CD4-positive, CD25-positive, alpha-beta regulatory T cell (primary cell): ENCODE measurements around the gene AEBP1. TPM values are rescaled to one million over a fixed set of nuclear protein-coding genes. Genes with fewer than 3 reads are reported as not detected.

ENCODE experiments used
- ATAC-seq, 2 donors: fragments of 150-1000 bp; cut with Tn5 transposase; one replicate each; pipeline ENCODE4 v1.10.0; 2021; ENCODE audit warnings: low read depth in 2 of 2, moderate number of reproducible peaks in 2 of 2, moderate library complexity in 1 of 2
- DNase-seq, 3 donors: peaks; one replicate each; pipeline versions ENCODE4 v3.0.0 to v3.0.0-alpha.2; 2012 to 2022; ENCODE audit warnings: mixed read lengths in 1 of 3
- H3K27ac ChIP-seq: one replicate; pipeline ENCODE4 v1.7.0; 2013; ENCODE audit warnings: mild to moderate bottlenecking, low read length; ENCODE audit not compliant: insufficient read depth, poor library complexity, severe bottlenecking
- H3K27me3 ChIP-seq: one replicate; pipeline ENCODE4 v1.7.0; 2013; ENCODE audit warnings: low read length; ENCODE audit not compliant: control insufficient read depth, insufficient read depth
- H3K36me3 ChIP-seq: one replicate; pipeline ENCODE4 v1.7.0; 2013; ENCODE audit warnings: mild to moderate bottlenecking, low read length, moderate library complexity; ENCODE audit not compliant: control insufficient read depth, insufficient read depth
- H3K4me1 ChIP-seq: 2 replicates; pipeline ENCODE4 v1.7.0; 2013; ENCODE audit warnings: mild to moderate bottlenecking, low read length; ENCODE audit not compliant: insufficient read depth, control insufficient read depth, poor library complexity, severe bottlenecking
- H3K4me3 ChIP-seq: one replicate; pipeline ENCODE4 v1.7.0; 2013; ENCODE audit warnings: low read depth, mild to moderate bottlenecking, low read length, moderate library complexity
- H3K9me3 ChIP-seq, 2 experiments: 1 replicate in 1 of 2; 2 replicates in 1 of 2; pipeline ENCODE4 v1.7.0; 2013; ENCODE audit warnings: low read length in 2 of 2, mild to moderate bottlenecking in 1 of 2, moderate library complexity in 1 of 2; ENCODE audit not compliant: control insufficient read depth in 2 of 2
- H3K27ac Mint-ChIP-seq, 3 donors: one replicate each; pipeline ENCODE4 v1.8.0; 2020 to 2022; ENCODE audit warnings: mild to moderate bottlenecking in 3 of 3, mixed read lengths in 3 of 3, moderate library complexity in 2 of 3
- H3K27me3 Mint-ChIP-seq: one replicate; pipeline ENCODE4 v1.8.0; 2022; ENCODE audit warnings: mild to moderate bottlenecking, mixed read lengths
- H3K36me3 Mint-ChIP-seq: one replicate; pipeline ENCODE4 v1.8.0; 2020; ENCODE audit warnings: mixed read lengths
- H3K4me1 Mint-ChIP-seq, 4 donors: one replicate each; pipeline ENCODE4 v1.8.0; 2020 to 2022; ENCODE audit warnings: mixed read lengths in 4 of 4, mild to moderate bottlenecking in 1 of 4
- H3K4me3 Mint-ChIP-seq, 4 donors: one replicate each; pipeline ENCODE4 v1.8.0; 2020 to 2022; ENCODE audit warnings: mild to moderate bottlenecking in 4 of 4, mixed read lengths in 4 of 4, moderate library complexity in 3 of 4
- H3K9me3 Mint-ChIP-seq, 7 donors: one replicate each; pipeline ENCODE4 v1.8.0; 2020 to 2022; ENCODE audit warnings: mixed read lengths in 7 of 7, mild to moderate bottlenecking in 3 of 7, moderate library complexity in 2 of 7
- polyA plus RNA-seq, 4 donors: library from polyadenylated mRNA; unstranded; fragments of 300-500 nt; fragmentation: Illumina TruSeq; gene quantifications; one replicate each; pipeline ENCODE4 v1.2.3, GENCODE V29; 2021
- total RNA-seq: library from RNA; stranded (reverse); gene quantifications from one replicate; pipeline ENCODE4 v1.2.3, GENCODE V29; 2022

Gene AEBP1
- total and polyA plus RNA-seq, 5 donors from 2014 or later: 0.51 to 4.1 (median 0.98) TPM

DNA sequence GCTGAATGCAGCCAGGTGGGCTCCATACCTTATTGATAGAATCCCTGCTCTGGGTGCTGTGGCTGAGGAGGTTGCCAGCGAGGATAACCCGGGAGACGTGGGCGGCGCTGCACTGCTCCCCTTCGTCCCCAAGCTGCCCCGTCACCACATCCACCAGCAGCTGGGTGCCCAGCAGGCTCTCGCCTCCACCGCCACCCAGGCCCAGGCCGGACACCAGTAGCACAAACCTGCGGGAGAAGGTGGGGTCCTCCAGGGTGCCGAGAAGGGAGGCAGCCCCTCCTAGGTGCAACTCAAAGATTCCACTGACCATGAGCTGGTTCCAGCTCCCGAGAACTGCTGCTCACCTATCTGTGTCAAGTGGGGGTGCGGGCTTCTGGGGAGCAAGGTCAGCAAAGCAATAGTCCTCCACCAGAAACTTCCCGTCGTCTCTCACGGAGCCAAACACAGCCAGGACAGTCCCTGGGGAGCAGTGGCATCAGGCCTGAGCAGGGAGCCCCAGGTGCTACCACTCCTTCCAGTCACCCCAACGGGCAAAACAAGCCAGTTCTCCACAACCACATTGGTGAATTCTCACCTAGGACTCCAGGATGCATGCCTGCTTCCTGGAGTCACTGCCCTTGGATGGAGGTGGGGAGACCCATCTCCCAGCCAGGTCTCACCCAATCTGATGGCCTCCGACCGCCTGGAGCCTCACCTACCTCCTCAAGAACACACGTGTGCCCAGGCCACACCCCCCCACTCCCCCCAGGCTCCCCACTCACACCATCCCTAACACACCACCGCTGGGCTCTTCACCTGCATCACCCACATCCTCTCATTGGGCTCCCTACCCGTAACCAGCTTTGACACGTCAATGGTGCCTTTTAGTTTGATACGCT lies 12.9 kb downstream of the AEBP1 start:
- no peak overlapping the region for H3K27ac ChIP-seq
- H3K9me3 ChIP-seq: no peaks in the 10 kb centered on the region
- H3K27ac Mint-ChIP-seq: peak overlapping the region in 1 of 3 donors; percentile 71
- H3K9me3 Mint-ChIP-seq: no peaks in the 10 kb centered on the region
- H3K27me3 Mint-ChIP-seq: no peaks in the 10 kb centered on the region
- H3K4me1 Mint-ChIP-seq: peaks cover 0 to 24% (median 4%) of the 10 kb centered on the region in 4 donors
- no peak for DNase-seq
- H3K36me3 Mint-ChIP-seq: peaks cover 24% of the 10 kb centered on the region
- peaks cover 22% of the 10 kb centered on the region for H3K36me3 ChIP-seq
- no peak for ATAC-seq
- H3K27me3 ChIP-seq: no peaks in the 10 kb centered on the region
- peaks cover under 1% of the 10 kb centered on the region for H3K4me1 ChIP-seq
- H3K4me3 ChIP-seq: no peak overlapping the region
- no peak overlapping the region for H3K4me3 Mint-ChIP-seq

DNA sequence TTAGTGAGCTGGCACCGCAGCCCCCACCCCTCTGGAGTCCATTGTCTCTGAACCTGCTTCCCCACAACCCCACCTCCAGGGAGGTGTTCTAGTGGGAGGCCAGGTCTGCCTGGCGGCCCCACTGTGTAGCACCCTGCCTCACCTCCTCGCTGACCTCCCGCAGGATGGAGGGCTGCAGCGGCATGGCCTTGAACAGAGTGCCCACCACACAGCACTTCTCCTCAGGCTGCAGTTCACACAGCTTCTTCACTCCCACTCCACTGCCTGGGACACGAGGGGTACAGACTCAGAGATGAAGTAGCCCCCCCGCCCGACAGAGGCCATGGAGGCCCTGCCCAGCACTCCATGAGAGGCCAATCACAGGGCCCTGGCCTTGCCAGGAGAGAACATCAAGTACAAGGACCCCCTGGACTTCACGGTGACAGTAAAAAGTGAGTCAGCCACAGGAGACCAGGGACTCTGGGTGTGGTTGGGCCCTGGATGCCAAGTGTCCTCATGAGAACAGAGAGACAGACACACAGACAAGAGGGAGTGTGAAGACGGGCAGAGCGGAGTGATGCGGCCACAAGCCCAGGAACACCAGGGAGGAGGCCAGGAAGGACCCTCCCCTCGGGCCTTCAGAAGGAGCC lies 13.8 kb downstream of the AEBP1 start:
- Mint-ChIP-seq H3K4me1 (peaks cover 5 to 32% (median 11%) of the 10 kb centered on the region in 4 donors), H3K4me3 (no peak overlapping the region), H3K36me3 (peaks cover 24% of the 10 kb centered on the region), H3K27ac (peak overlapping the region in 1 of 3 donors; percentile 67), H3K27me3 (no peaks in the 10 kb centered on the region), H3K9me3 (peaks cover 0 to 1% (median 0%) of the 10 kb centered on the region in 7 donors)
- DNase-seq (no peak), ATAC-seq (no peak)
- Histone ChIP-seq H3K9me3 (no peaks in the 10 kb centered on the region), H3K27me3 (no peaks in the 10 kb centered on the region), H3K36me3 (peaks cover 22% of the 10 kb centered on the region), H3K4me1 (peaks cover 9% of the 10 kb centered on the region), H3K4me3 (no peak overlapping the region), H3K27ac (no peak overlapping the region)

DNA sequence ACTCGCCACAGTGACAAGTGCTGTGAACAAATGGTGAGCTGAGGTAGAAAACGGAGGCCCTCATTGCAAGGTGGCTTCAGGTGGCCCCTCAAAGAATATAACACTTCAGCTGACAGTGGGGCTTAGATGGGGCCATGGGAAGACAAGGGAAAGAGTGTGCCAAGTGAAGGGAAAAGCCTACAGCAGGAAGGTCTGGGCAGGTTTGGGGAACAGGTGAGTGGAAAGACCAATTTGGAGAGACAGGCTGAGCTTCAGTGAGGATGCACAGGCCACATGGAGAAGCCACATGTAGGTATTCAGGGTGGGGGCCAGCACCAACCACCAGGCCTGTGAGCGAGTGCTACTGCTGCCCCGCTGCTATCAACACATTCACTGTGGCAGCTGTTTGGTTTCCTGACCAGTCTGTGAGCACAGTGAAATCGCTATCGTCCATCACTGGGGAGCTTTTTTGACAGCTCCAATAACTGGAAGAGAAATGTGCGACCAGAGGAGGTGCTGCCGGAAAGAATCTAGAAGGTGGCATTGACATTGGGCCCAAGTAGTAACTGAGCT lies 15.8 kb downstream of the AEBP1 start:
- Mint-ChIP-seq H3K27ac (peak overlapping the region in 1 of 3 donors; percentile 46), H3K27me3 (no peaks in the 10 kb centered on the region), H3K9me3 (peaks cover 0 to 1% (median 0%) of the 10 kb centered on the region in 7 donors), H3K36me3 (peaks cover 24% of the 10 kb centered on the region), H3K4me3 (peak overlapping the region in 1 of 4 donors; percentile 56), H3K4me1 (peaks cover 7 to 40% (median 12%) of the 10 kb centered on the region in 4 donors)
- no peak for DNase-seq
- H3K9me3 ChIP-seq: no peaks in the 10 kb centered on the region
- peaks cover 16% of the 10 kb centered on the region for H3K4me1 ChIP-seq
- H3K4me3 ChIP-seq: no peak overlapping the region
- H3K36me3 ChIP-seq: peaks cover 22% of the 10 kb centered on the region
- no peak for ATAC-seq
- no peak overlapping the region for H3K27ac ChIP-seq
- no peaks in the 10 kb centered on the region for H3K27me3 ChIP-seq

DNA sequence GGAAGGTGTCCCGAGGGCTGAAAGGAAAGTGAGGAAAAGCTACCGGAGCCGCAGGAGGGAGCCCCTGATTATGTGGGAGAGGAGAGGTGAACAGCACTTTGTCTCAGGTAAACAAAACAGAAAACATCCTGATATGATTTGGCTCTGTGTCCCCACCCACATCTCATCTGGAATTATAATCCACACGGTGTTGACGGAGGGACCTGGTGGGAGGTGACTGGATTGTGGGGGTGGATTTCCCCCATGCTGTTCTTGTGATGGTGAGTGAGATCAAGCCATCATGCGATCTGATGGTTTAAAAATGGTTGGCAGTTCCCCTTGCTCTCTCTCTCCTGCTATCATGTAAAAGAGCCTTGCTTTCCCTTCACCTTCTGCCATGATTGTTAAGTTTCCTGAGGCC lies 16.2 kb downstream of the AEBP1 start:
- Histone ChIP-seq H3K36me3 (peaks cover 22% of the 10 kb centered on the region), H3K27me3 (no peaks in the 10 kb centered on the region), H3K9me3 (no peaks in the 10 kb centered on the region), H3K4me3 (no peak overlapping the region), H3K27ac (no peak overlapping the region), H3K4me1 (peaks cover 16% of the 10 kb centered on the region)
- peaks cover 7 to 40% (median 12%) of the 10 kb centered on the region in 4 donors for H3K4me1 Mint-ChIP-seq
- peaks cover 24% of the 10 kb centered on the region for H3K36me3 Mint-ChIP-seq
- H3K27ac Mint-ChIP-seq: peak overlapping the region; percentile 17 to 46 (median 38)
- H3K9me3 Mint-ChIP-seq: peaks cover 0 to 3% (median 0%) of the 10 kb centered on the region in 7 donors
- ATAC-seq (no peak), DNase-seq (no peak)
- H3K27me3 Mint-ChIP-seq: no peaks in the 10 kb centered on the region
- H3K4me3 Mint-ChIP-seq: peak overlapping the region in 2 of 4 donors; percentile 45 to 56

DNA sequence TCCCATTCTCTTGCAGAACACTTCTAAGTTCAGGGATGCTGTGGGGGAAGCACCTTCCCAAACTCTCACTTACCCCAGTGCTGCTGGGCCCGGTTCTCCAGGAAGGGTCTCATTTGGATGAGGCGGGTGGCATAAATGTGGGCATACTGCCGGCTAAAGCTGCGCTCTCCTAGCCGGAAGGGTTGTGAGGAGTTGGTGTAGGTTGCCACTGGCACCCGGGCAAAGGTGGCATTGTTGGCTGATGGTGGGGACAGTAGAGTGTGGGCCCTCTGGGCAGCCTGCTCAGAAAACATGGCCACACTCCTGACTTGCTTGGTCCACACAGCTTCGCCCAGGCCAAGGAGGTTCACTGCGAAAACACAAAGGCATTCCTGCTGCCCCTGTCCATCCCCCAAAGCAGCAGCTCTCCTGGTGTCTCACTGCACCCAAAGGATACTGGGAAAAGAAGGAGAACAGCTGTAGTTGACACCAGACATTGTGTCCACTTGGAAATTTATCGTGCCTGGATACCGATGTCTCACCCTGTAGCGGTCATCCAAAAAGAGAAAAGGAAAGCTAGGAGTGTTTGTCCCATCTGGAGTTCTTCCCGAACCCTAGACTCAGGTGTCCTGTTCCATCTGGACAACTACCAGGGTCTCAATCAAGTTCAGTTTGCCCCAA lies 17.7 kb downstream of the AEBP1 start:
- Histone ChIP-seq H3K36me3 (peaks cover 22% of the 10 kb centered on the region), H3K9me3 (no peaks in the 10 kb centered on the region), H3K4me3 (no peak overlapping the region), H3K27ac (no peak overlapping the region), H3K27me3 (no peaks in the 10 kb centered on the region), H3K4me1 (peaks cover 16% of the 10 kb centered on the region)
- Mint-ChIP-seq H3K27me3 (peaks cover 10% of the 10 kb centered on the region), H3K9me3 (peaks cover 0 to 3% (median 0%) of the 10 kb centered on the region in 7 donors), H3K4me3 (peak overlapping the region in 2 of 4 donors; percentile 80 to 94), H3K4me1 (peaks cover 7 to 40% (median 12%) of the 10 kb centered on the region in 4 donors), H3K36me3 (peaks cover 24% of the 10 kb centered on the region), H3K27ac (no peak overlapping the region)
- ATAC-seq: no peak
- no peak for DNase-seq

DNA sequence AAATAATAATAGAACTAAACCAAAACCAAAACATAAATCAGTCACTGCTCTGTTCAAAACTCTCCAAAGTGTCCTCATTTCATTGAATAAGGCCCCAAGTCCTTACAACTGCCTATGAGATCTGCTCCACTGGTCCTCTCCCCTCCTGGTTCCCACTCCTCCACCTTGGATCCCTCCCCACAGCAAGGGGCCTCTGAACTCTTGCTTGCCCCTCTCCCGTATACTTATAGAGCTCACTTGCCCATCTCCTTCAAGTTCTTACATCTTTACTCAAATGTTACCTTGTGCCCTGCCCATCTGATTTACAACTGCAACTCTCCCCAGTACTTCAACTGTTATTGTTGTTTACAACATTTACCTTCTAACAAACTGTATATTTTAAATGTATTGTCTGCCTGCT lies 18.4 kb downstream of the AEBP1 start:
- Histone ChIP-seq H3K4me1 (peaks cover 16% of the 10 kb centered on the region), H3K27me3 (no peaks in the 10 kb centered on the region), H3K9me3 (no peaks in the 10 kb centered on the region), H3K4me3 (peak overlapping the region; percentile 86), H3K36me3 (peaks cover 21% of the 10 kb centered on the region), H3K27ac (peak overlapping the region; percentile 72)
- H3K9me3 Mint-ChIP-seq: peaks cover 0 to 3% (median 0%) of the 10 kb centered on the region in 7 donors
- no peak for ATAC-seq
- peaks cover 7 to 40% (median 12%) of the 10 kb centered on the region in 4 donors for H3K4me1 Mint-ChIP-seq
- no peak for DNase-seq
- peak overlapping the region; percentile 80 to 96 (median 94) for H3K4me3 Mint-ChIP-seq
- H3K36me3 Mint-ChIP-seq: peaks cover 24% of the 10 kb centered on the region
- peaks cover 13% of the 10 kb centered on the region for H3K27me3 Mint-ChIP-seq
- H3K27ac Mint-ChIP-seq: peak overlapping the region in 2 of 3 donors; percentile 70 to 91
